Keratinocyte (primary cell): ENCODE measurements around the gene TOM1L2.
"Not testable (repeated sequence)": the region's sequence is repeated elsewhere in the genome, so short reads cannot be mapped to it uniquely, and the experiment has no call there.

Source experiments
- EZH2 ChIP-seq: IDR thresholded peaks from one replicate; pipeline ENCODE4 v1.6.1; 2012; ENCODE audit warnings: inconsistent platforms, mild to moderate bottlenecking, low read length, moderate library complexity
- TF ChIP-seq, protein P1 (sequence below), 3 experiments: IDR thresholded peaks in 1 of 3; conservative IDR thresholded peaks in 1 of 3; optimal IDR thresholded peaks in 1 of 3; 2 replicates in 2 of 3; 3 replicates in 1 of 3; pipeline versions ENCODE3 to v1.5.1; 2011; ENCODE audit warnings: low read length in 3 of 3, mild to moderate bottlenecking in 3 of 3, moderate library complexity in 2 of 3, control low read depth in 1 of 3, inconsistent platforms in 1 of 3; ENCODE audit not compliant: insufficient read depth in 2 of 3; ENCODE audit errors: extremely low read depth in 1 of 3

DNA sequence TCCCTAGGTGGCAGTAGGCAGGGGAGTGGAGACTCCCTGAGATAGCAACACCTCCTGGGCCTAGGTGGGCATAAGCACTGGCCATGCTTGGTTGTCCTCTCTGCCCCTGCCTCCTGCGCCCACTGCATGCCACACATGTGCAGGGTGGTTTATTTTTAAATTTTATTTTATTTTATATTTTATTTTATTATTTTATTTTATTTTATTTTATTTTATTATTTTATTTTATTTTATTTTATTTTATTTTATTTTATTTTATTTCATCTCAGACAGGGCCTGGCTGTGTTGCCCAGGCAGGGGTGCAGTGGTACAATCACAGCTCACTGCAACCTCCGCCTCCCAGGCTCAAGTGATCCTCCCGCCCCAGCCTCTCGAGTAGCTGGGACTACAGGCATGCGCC is 164.0 kb downstream of the TOM1L2 start:
- TF ChIP-seq, protein P1, sequence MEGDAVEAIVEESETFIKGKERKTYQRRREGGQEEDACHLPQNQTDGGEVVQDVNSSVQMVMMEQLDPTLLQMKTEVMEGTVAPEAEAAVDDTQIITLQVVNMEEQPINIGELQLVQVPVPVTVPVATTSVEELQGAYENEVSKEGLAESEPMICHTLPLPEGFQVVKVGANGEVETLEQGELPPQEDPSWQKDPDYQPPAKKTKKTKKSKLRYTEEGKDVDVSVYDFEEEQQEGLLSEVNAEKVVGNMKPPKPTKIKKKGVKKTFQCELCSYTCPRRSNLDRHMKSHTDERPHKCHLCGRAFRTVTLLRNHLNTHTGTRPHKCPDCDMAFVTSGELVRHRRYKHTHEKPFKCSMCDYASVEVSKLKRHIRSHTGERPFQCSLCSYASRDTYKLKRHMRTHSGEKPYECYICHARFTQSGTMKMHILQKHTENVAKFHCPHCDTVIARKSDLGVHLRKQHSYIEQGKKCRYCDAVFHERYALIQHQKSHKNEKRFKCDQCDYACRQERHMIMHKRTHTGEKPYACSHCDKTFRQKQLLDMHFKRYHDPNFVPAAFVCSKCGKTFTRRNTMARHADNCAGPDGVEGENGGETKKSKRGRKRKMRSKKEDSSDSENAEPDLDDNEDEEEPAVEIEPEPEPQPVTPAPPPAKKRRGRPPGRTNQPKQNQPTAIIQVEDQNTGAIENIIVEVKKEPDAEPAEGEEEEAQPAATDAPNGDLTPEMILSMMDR (optimal IDR thresholded peaks at IDR 0.05 in 1 of 3, IDR thresholded peaks at IDR 0.05 in 1 of 3, conservative IDR thresholded peaks at IDR 0.05 in 1 of 3; ENCODE audit: extremely low read depth in 1 of 3, insufficient read depth in 2 of 3, low read length in 3 of 3): not testable (repeated sequence)
- TF ChIP-seq EZH2: not testable (repeated sequence)
